D721Med (cell line): ENCODE data around the gene PPP2R3C.

Experiments
- DNase-seq: peaks from one replicate; pipeline ENCODE4 v3.0.0; 2011; ENCODE audit warnings: low spot score; ENCODE audit not compliant: insufficient read length
- FAIRE-seq: peaks from 2 replicates; lab custom pipeline; 2011; peaks lifted over from hg19 to GRCh38; lab: Jason Lieb, UNC
- CTCF ChIP-seq: IDR thresholded peaks from 2 replicates; pipeline ENCODE4 v1.5.1; 2012; ENCODE audit warnings: mild to moderate bottlenecking, control low read depth; ENCODE audit not compliant: insufficient read depth; ENCODE audit errors: missing control alignments

PPP2R3C gene

DNA sequence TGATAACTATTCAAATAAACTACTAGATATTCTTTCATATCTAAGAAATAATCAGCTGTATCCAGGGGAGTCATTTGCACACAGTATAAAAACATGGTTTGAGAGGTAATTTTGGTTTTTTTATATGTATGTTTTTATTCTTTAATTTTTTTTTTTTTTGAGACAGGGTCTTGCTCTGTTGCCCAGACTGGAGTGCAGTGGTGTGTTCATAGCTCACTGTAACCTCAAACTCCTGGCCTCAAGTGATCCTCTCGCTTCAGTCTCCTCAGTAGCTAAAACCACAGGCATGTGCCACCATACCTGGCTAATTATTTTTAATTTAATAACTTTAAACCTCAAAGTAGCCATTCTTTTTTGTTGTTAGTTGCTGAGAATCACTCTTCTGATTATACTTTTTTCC is 2.3 kb upstream of the PPP2R3C start:
- no peak for FAIRE-seq
- DNase-seq = no peak
- no peak for TF ChIP-seq CTCF

- TF ChIP-seq CTCF = no peak
- DNase-seq = no peak
- FAIRE-seq = no peak
These were observed 1.6 kb upstream of the PPP2R3C start for GRCh38 chr14:35123388-35123703.

GRCh38 chr14:35122696-35123387 is 1.1 kb upstream of the PPP2R3C start:
- DNase-seq (no peak), FAIRE-seq (no peak)
- no peak for TF ChIP-seq CTCF

- FAIRE-seq (no peak), DNase-seq (no peak)
These were observed 534 bp downstream of the PPP2R3C start for GRCh38 chr14:35121026-35121886.

DNA sequence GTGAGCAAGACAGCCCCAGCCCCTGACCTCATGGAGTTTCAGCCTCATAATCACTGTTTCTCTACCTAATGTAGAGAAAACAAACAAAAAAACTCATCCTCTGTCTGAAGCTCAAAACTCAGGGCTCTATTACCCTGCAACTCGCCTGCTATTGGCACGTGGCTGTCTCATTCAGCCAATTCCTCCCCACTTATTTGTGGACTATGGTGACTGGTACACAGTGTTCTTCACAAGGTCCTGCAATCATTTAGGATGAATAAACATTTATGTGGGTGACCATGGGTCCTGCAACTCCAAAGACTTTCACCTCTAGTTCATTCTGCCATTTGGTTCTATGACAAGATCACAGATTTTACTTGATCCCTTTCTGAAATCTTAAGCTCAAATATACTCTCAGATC is 4.7 kb downstream of the PPP2R3C start:
- TF ChIP-seq CTCF = no peak
- no peak for FAIRE-seq
- DNase-seq = no peak

More at GRCh38 chr14:35121026-35121886, 534 bp downstream of the PPP2R3C start:
- no peak for TF ChIP-seq CTCF

DNA sequence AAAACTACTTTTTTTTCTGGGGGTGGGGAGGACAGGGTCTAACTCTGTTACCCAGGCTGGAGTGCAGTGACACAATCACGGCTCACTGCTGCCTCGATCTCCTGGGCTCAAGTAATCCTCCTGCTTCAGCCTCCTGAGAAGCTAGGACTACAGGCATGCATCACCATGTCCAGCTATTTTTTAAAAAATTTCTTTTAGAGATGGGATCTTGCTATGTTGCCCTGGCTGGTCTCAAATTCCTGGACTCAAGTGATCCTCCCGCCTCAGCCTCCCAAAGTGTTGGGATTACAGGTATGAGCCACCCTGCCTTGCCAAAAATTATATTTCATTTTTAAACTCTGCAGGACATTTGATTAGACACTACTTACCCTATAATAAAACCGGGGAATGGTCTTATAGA is 5.5 kb downstream of the PPP2R3C start:
- no peak for DNase-seq
- TF ChIP-seq CTCF = no peak
- no peak for FAIRE-seq

GRCh38 chr14:35114036-35114435 is 7.8 kb downstream of the PPP2R3C start:
- TF ChIP-seq CTCF = no peak
- no peak for DNase-seq
- FAIRE-seq = no peak
